NB4 (cell line): ENCODE data around the gene FRMPD4.

Experiments used
- MAX ChIP-seq: IDR thresholded peaks from 2 replicates; pipeline ENCODE4 v1.6.1; 2011; ENCODE audit warnings: low read depth, low read length
- MYC ChIP-seq: IDR thresholded peaks from 2 replicates; pipeline ENCODE4 v1.6.1; 2011; ENCODE audit warnings: low read depth, low read length
- POLR2A ChIP-seq: IDR thresholded peaks from 2 replicates; pipeline ENCODE4 v1.6.1; 2011; ENCODE audit warnings: mild to moderate bottlenecking; ENCODE audit not compliant: insufficient read length; ENCODE audit errors: extremely low read depth
- TF ChIP-seq, protein P1 (sequence below): IDR thresholded peaks from one replicate; pipeline ENCODE4 v1.5.1; 2012; ENCODE audit warnings: low read depth, low read length

GRCh38 chrX:12685541-12685940, 547.3 kb downstream of the FRMPD4 start:
- TF ChIP-seq, protein P1, sequence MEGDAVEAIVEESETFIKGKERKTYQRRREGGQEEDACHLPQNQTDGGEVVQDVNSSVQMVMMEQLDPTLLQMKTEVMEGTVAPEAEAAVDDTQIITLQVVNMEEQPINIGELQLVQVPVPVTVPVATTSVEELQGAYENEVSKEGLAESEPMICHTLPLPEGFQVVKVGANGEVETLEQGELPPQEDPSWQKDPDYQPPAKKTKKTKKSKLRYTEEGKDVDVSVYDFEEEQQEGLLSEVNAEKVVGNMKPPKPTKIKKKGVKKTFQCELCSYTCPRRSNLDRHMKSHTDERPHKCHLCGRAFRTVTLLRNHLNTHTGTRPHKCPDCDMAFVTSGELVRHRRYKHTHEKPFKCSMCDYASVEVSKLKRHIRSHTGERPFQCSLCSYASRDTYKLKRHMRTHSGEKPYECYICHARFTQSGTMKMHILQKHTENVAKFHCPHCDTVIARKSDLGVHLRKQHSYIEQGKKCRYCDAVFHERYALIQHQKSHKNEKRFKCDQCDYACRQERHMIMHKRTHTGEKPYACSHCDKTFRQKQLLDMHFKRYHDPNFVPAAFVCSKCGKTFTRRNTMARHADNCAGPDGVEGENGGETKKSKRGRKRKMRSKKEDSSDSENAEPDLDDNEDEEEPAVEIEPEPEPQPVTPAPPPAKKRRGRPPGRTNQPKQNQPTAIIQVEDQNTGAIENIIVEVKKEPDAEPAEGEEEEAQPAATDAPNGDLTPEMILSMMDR = no peak
- no peak for TF ChIP-seq MAX
- no peak for TF ChIP-seq POLR2A
- TF ChIP-seq MYC = no peak
